Mucosa of rectum (tissue), 2 donors: Measurements from ENCODE around the gene SPSB3.

Experiments
- H3K27ac ChIP-seq, 2 donors: one replicate each; pipeline ENCODE4 v1.7.0; 2013; ENCODE audit warnings: inconsistent platforms in 2 of 2, low read depth in 2 of 2, low read length in 2 of 2
- H3K27me3 ChIP-seq, 2 donors: one replicate each; pipeline ENCODE4 v1.7.0; 2013; ENCODE audit warnings: low read length in 2 of 2; ENCODE audit not compliant: control insufficient read depth in 2 of 2, insufficient read depth in 2 of 2
- H3K36me3 ChIP-seq, 2 donors: one replicate each; pipeline ENCODE4 v1.7.0; 2013; ENCODE audit warnings: low read length in 2 of 2; ENCODE audit not compliant: control insufficient read depth in 2 of 2, insufficient read depth in 2 of 2
- H3K4me1 ChIP-seq, 2 donors: one replicate each; pipeline ENCODE4 v1.7.0; 2013; ENCODE audit warnings: low read length in 2 of 2, mild to moderate bottlenecking in 1 of 2; ENCODE audit not compliant: control insufficient read depth in 2 of 2, insufficient read depth in 2 of 2
- H3K4me3 ChIP-seq, 2 donors: one replicate each; pipeline ENCODE4 v1.7.0; 2013; ENCODE audit warnings: low read length in 2 of 2
- H3K9ac ChIP-seq, 2 donors: one replicate each; pipeline ENCODE4 v1.7.0; 2013; ENCODE audit warnings: low read length in 2 of 2, low read depth in 1 of 2, mild to moderate bottlenecking in 1 of 2
- H3K9me3 ChIP-seq, 2 donors: one replicate each; pipeline ENCODE4 v1.7.0; 2013; ENCODE audit warnings: low read length in 2 of 2; ENCODE audit not compliant: control insufficient read depth in 2 of 2
- donor health status: healthy.
- donor health status: Normal muscosa, but diverticular disease.

SPSB3 gene

DNA sequence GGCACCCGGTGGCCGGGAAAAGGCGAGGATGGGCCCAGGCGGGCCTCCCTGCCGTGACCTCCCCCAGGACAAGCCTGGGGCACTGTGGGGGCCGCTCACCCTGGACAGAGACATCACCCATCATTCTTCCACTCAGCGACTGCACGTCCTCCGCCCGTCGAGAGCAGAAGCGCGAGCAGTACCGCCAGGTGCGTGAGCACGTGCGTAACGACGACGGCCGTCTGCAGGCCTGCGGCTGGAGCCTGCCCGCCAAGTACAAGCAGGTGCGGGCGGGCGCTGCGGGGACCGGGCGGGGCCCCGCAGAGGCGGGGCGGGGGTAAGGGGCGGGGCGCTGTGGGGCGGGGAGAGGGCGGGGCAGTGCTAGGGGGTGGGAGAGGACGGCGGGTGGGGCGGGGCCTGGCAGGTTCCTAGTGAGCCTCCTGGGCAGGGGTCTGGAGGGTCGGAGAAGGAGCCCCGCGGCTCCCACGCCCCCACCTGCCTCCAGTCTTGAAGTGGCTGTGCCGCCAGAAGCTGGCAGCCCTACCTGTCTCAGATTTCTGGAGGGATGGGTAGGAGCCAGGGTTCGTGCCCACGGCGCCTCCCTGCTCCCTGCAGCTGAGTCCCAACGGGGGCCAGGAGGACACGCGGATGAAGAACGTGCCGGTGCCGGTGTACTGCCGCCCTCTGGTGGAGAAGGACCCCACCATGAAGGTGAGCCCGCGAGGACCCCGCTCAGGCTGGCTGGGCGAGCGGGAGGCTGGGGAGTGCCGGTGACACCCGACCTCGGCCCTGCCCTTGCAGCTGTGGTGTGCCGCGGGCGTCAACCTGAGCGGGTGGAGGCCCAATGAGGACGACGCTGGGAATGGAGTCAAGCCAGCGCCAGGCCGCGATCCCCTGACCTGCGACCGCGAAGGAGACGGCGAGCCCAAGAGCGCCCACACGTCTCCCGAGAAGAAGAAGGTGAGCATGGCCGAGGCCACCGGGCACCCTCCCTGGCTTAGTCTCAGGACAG, 18.6 kb downstream of the SPSB3 start:
- no peaks in the 10 kb centered on the region for H3K27me3 ChIP-seq
- no peak overlapping the region for H3K27ac ChIP-seq
- no peaks in the 10 kb centered on the region for H3K4me1 ChIP-seq
- H3K4me3 ChIP-seq, result no peak overlapping the region
- H3K9me3 ChIP-seq, result no peaks in the 10 kb centered on the region
- no peak overlapping the region for H3K9ac ChIP-seq
- peaks cover 45 to 55% of the 10 kb centered on the region in 2 donors for H3K36me3 ChIP-seq

DNA sequence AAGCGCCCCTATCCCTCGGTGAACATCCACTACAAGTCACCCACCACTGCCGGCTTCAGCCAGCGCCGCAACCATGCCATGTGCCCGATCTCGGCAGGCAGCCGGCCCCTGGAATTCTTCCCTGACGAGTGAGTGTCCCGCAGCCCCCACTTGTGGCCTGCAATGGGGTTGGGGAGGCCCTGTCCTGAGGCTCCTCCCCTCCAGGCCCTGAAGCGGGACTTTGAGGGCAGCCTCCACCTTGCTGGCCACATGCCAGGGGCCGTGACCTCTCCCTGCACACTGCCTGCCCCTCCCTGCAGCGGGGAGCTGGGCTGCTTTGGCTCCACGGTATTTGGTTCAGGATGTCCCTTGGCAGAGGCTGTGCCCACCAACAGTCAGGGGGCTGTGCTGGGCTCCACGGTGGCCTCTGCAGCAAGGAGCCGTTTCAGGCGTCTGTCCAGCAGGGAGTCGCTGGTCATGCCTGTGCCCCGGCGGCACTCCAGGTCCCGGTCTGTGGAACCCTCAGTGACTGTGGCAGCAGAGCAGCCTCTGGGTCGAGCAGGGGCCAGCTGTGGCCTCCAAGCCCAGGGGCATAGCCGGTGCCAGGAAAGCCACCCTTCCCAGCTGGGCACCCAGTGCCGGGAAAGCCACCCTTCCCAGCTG, 19.4 kb downstream of the SPSB3 start:
- no peaks in the 10 kb centered on the region for H3K9me3 ChIP-seq
- peaks cover 5 to 6% of the 10 kb centered on the region in 2 donors for H3K4me1 ChIP-seq
- H3K4me3 ChIP-seq, result no peak overlapping the region
- peaks cover 40 to 51% of the 10 kb centered on the region in 2 donors for H3K36me3 ChIP-seq
- no peak overlapping the region for H3K9ac ChIP-seq
- H3K27ac ChIP-seq, result no peak overlapping the region
- no peaks in the 10 kb centered on the region for H3K27me3 ChIP-seq

DNA sequence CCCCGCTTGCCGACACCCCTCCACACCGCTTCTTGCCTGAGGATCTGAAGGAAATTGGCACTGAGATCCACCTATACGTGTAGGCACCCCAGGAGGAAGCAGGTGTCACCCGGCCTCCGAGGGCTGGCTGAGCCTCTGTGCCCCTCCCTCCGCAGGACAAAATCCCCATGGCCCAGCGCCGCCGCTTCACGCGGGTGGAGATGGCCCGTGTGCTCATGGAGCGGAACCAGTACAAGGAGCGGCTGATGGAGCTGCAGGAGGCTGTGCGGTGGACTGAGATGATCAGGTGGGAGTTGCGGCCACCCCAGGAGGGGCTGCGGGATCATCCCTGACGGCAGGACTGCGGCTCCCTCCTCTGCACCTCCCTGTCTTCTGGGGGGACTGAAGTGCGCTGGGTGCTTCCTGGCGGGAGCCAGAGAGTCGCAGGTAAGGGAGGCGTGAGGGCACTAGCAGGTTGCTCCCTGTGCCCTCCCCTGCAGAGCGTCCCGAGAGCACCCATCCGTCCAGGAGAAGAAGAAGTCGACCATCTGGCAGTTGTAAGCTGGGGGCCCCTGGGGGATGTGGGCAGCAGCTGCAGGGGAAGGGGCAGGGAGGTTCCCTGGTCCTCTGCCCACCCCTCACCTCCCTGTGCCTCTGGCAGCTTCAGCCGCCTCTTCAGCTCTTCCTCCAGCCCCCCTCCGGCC, 20.0 kb downstream of the SPSB3 start:
- peaks cover 36 to 46% of the 10 kb centered on the region in 2 donors for H3K36me3 ChIP-seq

DNA sequence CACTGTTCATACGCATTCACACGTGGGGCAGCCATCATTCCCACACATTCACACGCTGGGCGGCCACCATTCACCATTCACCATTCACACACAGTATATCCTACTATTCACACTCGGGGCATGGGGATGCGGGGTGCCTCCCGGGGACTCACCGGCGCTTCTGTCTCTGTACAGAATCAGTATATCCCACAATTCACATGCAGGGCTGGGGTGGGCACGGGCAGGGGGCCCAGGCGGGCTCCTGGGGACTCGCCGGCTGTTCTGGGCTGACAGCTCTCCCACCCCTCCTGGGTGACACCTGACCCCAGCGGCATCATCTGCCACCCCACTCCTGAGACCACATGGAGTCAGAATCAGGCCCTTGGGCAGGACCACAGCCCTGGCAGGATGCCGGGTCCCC, 20.6 kb downstream of the SPSB3 start:
- H3K36me3 ChIP-seq, result peaks cover 33 to 40% of the 10 kb centered on the region in 2 donors
- no peak overlapping the region for H3K9ac ChIP-seq
- H3K27ac ChIP-seq, result no peak overlapping the region
- H3K4me1 ChIP-seq, result peaks cover 13 to 14% of the 10 kb centered on the region in 2 donors
- no peaks in the 10 kb centered on the region for H3K9me3 ChIP-seq
- no peak overlapping the region for H3K4me3 ChIP-seq
- H3K27me3 ChIP-seq, result no peaks in the 10 kb centered on the region

More for the DNA sequence above, 20.0 kb downstream of the SPSB3 start:
- Histone ChIP-seq H3K9ac (no peak overlapping the region), H3K4me3 (no peak overlapping the region), H3K27me3 (no peaks in the 10 kb centered on the region), H3K27ac (no peak overlapping the region), H3K9me3 (no peaks in the 10 kb centered on the region), H3K4me1 (peaks cover 12% of the 10 kb centered on the region in 2 donors)

DNA sequence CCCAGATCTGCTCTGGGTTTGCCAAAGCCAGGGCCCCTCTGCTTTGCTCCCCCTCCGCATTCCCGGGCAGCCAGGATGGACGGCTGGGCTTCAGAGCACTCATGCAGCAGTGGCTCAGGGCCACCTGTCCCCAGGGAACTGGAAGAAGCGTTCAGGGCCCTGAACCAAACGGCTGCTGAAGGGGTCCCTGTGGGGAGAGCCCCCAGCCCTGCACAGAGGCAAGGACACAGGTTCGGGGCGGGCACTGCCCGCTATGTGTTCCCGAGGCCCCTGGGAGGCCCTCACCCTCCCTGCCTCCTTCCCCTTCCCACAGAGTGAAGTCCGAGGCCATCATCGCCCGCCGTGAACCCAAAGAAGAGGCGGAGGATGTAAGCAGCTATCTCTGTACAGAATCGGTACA, 21.5 kb downstream of the SPSB3 start:
- H3K9me3 ChIP-seq, result no peaks in the 10 kb centered on the region
- peaks cover 29 to 34% of the 10 kb centered on the region in 2 donors for H3K36me3 ChIP-seq
- H3K4me3 ChIP-seq, result no peak overlapping the region
- H3K9ac ChIP-seq, result no peak overlapping the region
- H3K4me1 ChIP-seq, result peaks cover 13 to 15% of the 10 kb centered on the region in 2 donors
- H3K27ac ChIP-seq, result no peak overlapping the region
- no peaks in the 10 kb centered on the region for H3K27me3 ChIP-seq

DNA sequence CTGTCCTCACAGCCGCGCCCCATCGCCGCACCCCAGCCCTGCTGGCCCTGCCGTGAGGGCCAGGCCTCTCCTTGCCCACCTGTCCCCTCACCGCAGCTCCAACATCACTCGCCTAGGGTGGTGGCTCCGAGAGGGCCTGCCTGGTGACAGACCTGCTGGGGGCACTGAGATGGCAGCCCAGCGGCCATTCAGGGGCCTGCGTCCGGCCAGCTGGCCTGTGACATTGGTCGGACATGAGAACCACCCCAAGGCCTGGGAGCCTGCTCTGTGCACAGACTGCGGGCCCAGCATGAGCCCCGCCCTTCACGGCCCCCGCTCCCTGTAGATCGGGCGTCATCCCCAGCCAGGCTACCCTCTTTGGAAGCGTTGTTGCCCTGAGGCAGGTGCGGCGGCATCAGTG, 22.9 kb downstream of the SPSB3 start:
- Histone ChIP-seq H3K4me1 (peaks cover 13 to 15% of the 10 kb centered on the region in 2 donors), H3K27ac (no peak overlapping the region), H3K9me3 (no peaks in the 10 kb centered on the region)

DNA sequence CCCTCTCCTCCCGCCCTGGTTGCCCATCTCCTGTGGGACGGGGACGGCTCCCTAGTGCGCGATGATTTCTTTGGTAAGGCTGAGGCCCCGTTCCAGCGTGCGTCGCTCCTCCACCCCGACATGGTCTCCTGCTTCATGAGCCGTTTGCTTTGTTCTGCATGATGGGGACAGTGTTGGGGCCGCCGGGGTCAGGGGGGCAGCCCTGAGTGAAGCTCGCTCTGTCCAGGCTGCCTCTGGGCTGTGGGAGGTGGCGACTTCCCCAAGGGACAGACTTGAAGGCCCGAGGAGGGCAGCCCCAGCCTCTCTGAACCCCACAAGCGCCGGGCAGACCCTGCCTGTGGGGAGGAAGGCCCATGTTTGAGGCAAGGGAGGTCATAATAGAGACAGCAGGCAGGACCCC, 23.4 kb downstream of the SPSB3 start:
- Histone ChIP-seq H3K4me1 (peaks cover 13 to 15% of the 10 kb centered on the region in 2 donors), H3K27ac (no peak overlapping the region), H3K9ac (no peak overlapping the region), H3K36me3 (peaks cover 12 to 17% of the 10 kb centered on the region in 2 donors), H3K27me3 (no peaks in the 10 kb centered on the region), H3K4me3 (no peak overlapping the region), H3K9me3 (no peaks in the 10 kb centered on the region)

More for the DNA sequence above, 22.9 kb downstream of the SPSB3 start:
- H3K4me3 ChIP-seq, result no peak overlapping the region
- no peaks in the 10 kb centered on the region for H3K27me3 ChIP-seq
- peaks cover 17 to 20% of the 10 kb centered on the region in 2 donors for H3K36me3 ChIP-seq
- no peak overlapping the region for H3K9ac ChIP-seq

DNA sequence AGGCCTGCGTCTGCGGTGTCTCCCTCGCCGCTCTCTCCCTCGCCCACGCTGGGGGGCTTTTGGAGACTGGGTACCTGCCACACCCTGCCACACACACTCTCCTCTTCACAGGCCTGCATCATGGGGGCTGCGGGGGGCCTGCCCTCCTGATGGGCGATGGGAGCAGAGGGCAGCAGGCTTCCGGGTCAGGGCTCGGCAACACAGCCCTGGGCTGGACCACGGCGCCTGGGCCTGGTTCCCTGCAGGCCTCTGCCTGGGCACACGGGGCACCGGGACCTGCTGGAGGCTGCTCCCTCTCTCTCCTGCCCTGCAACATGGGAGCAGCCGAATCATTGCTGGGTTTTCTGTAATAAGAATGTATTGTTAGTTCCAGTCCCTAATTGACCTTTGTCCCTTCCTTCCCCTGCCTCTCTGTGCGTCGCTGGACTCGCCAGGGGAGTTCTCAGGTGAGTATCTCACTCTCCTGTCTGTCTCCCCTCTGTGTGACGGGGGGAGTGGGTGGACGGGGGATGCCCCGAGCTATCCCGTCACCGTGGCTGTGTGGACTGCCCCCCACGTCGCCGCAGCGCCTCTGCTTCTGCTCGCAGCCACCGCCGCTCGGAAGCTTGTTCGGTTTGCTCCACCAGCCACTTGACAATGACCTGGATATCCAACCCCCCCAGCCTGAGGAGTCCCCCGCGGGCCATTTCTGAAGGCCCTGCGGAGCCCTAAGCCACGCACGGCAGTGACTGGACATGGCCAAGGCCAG, 24.5 kb downstream of the SPSB3 start:
- peak overlapping the region in 1 of 2 donors; percentile 62 for H3K9ac ChIP-seq
- H3K9me3 ChIP-seq, result no peaks in the 10 kb centered on the region
- peaks cover 11 to 15% of the 10 kb centered on the region in 2 donors for H3K36me3 ChIP-seq
- peak overlapping the region; percentile 15 to 34 for H3K4me3 ChIP-seq
- H3K27ac ChIP-seq, result peak overlapping the region; percentile 81
- peaks cover 13 to 15% of the 10 kb centered on the region in 2 donors for H3K4me1 ChIP-seq
- H3K27me3 ChIP-seq, result no peaks in the 10 kb centered on the region

DNA sequence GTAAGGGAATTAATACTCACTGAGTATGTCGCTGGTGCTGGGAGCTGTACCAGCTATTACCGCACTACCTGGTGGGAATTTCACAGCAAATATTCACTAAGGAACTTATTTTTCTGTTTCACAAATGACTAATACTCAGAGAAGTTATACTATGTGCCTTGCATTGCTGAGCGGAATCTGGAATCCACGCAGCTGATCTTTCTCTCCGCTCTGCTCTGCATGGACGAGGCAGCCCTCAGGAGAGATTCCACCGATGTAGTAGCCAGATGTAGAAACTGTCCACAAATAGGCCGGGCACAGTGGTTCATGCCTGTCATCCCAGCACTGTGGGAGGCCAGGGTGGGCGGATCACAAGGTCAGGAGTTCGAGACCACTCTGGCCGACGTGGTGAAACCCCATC, 28.2 kb downstream of the SPSB3 start:
- no peaks in the 10 kb centered on the region for H3K27me3 ChIP-seq
- peaks cover 17 to 23% of the 10 kb centered on the region in 2 donors for H3K36me3 ChIP-seq
- no peak overlapping the region for H3K9ac ChIP-seq
- no peak overlapping the region for H3K27ac ChIP-seq
- H3K4me1 ChIP-seq, result peaks cover 13 to 15% of the 10 kb centered on the region in 2 donors
- H3K9me3 ChIP-seq, result no peaks in the 10 kb centered on the region
- H3K4me3 ChIP-seq, result no peak overlapping the region
